ENCODE data around the gene PCNA.

DNA sequence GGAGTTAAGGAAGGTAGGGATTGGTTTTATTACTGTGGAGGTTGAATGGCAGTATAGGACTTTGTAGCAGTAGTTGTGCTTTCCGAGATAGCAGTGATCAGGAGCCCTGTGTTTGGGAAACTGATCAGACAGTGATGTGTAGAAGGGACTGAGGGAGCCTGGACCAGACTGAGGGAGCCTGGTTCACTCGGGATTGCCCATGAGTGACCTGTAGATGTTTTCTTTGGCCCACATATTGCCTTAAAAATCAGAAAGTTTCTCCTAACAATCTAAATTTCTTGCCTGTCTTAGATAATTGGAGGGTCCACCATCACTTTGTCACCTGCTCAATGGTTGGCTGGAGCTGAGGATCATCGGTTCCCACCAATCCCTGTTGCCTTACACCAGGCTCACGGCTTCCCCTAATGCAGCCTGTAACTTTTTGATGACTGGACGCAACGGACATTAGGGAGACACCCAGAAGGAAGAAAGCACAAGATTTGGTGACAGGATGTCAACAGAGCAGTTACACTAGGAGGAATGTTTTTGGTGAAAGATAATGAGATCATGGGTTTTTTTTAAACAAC is 8.2 kb upstream of the PCNA start:
- TF ChIP-seq CTCF (IDR thresholded peaks at IDR 0.05), result no peak
- no peak for TF ChIP-seq EZH2 (IDR thresholded peaks at IDR 0.05)
- TF ChIP-seq EZH2phosphoT487 (IDR thresholded peaks at IDR 0.05), result no peak
